Parathyroid adenoma (tissue), 2 donors: Measurements from ENCODE around the gene UBA6.

ENCODE experiments used
- H2AFZ ChIP-seq: fragments of 300-600 bp; sonication (generic); one replicate; pipeline ENCODE4 v1.7.0; 2017; ENCODE audit warnings: antibody characterized with exemption, mild to moderate bottlenecking
- H3K27ac ChIP-seq: fragments of 300-600 bp; sonication (generic); one replicate; pipeline ENCODE4 v1.7.0; 2017
- H3K27me3 ChIP-seq: fragments of 300-600 bp; sonication (generic); one replicate; pipeline ENCODE4 v1.7.0; 2017; ENCODE audit warnings: low read length; ENCODE audit not compliant: control insufficient read depth, insufficient read depth
- H3K36me3 ChIP-seq: fragments of 300-600 bp; sonication (generic); one replicate; pipeline ENCODE4 v1.7.0; 2017; ENCODE audit warnings: low read length; ENCODE audit not compliant: control insufficient read depth, insufficient read depth
- H3K4me1 ChIP-seq: fragments of 300-600 bp; sonication (generic); one replicate; pipeline ENCODE4 v1.7.0; 2017; ENCODE audit warnings: control low read depth
- H3K4me2 ChIP-seq: fragments of 300-600 bp; sonication (generic); one replicate; pipeline ENCODE4 v1.7.0; 2017; ENCODE audit warnings: low read length
- H3K4me3 ChIP-seq: fragments of 300-600 bp; sonication (generic); one replicate; pipeline ENCODE4 v1.7.0; 2017; ENCODE audit warnings: low read depth, low read length
- H3K79me2 ChIP-seq: fragments of 300-600 bp; sonication (generic); one replicate; pipeline ENCODE4 v1.7.0; 2017; ENCODE audit warnings: control low read depth
- H3K9ac ChIP-seq: fragments of 300-600 bp; sonication (generic); one replicate; pipeline ENCODE4 v1.7.0; 2017; ENCODE audit warnings: mild to moderate bottlenecking
- H3K9me3 ChIP-seq: fragments of 300-600 bp; sonication (generic); one replicate; pipeline ENCODE4 v1.7.0; 2017; ENCODE audit warnings: low read length; ENCODE audit not compliant: control insufficient read depth
- CTCF ChIP-seq: fragments of 300-600 bp; sonication (generic); IDR thresholded peaks from one replicate; pipeline ENCODE4 v1.7.0; 2017; ENCODE audit warnings: antibody characterized with exemption, mild to moderate bottlenecking
- donor health status: primary hyperparathyroidism.

UBA6 gene

GRCh38 chr4:67727124-67727850 is 26.3 kb upstream of the UBA6 start:
- Histone ChIP-seq H3K27ac (peak overlapping the region; percentile 43), H3K4me2 (peak overlapping the region; percentile 33), H2AFZ (no peak overlapping the region), H3K79me2 (no peaks in the 10 kb centered on the region), H3K4me1 (no peaks in the 10 kb centered on the region), H3K9ac (no peak overlapping the region), H3K36me3 (no peaks in the 10 kb centered on the region), H3K27me3 (no peaks in the 10 kb centered on the region), H3K4me3 (no peak overlapping the region), H3K9me3 (no peaks in the 10 kb centered on the region)
- TF ChIP-seq CTCF, result no peak

GRCh38 chr4:67725981-67726380 is 25.0 kb upstream of the UBA6 start:
- no peaks in the 10 kb centered on the region for H3K27me3 ChIP-seq
- H3K4me1 ChIP-seq, result no peaks in the 10 kb centered on the region
- H3K36me3 ChIP-seq, result no peaks in the 10 kb centered on the region
- H3K4me3 ChIP-seq, result no peak overlapping the region
- no peak overlapping the region for H3K9ac ChIP-seq
- no peaks in the 10 kb centered on the region for H3K79me2 ChIP-seq
- no peak for TF ChIP-seq CTCF
- H3K9me3 ChIP-seq, result no peaks in the 10 kb centered on the region
- H3K4me2 ChIP-seq, result no peak overlapping the region
- no peak overlapping the region for H2AFZ ChIP-seq
- no peak overlapping the region for H3K27ac ChIP-seq

GRCh38 chr4:67725132-67725531 is 24.2 kb upstream of the UBA6 start:
- Histone ChIP-seq H3K9me3 (no peaks in the 10 kb centered on the region), H3K9ac (no peak overlapping the region), H3K27me3 (no peaks in the 10 kb centered on the region), H3K4me1 (no peaks in the 10 kb centered on the region), H2AFZ (no peak overlapping the region), H3K4me3 (no peak overlapping the region), H3K4me2 (no peak overlapping the region), H3K27ac (no peak overlapping the region), H3K36me3 (no peaks in the 10 kb centered on the region), H3K79me2 (no peaks in the 10 kb centered on the region)
- no peak for TF ChIP-seq CTCF

- Histone ChIP-seq H3K36me3 (no peaks in the 10 kb centered on the region), H3K9me3 (no peaks in the 10 kb centered on the region), H3K9ac (no peak overlapping the region), H3K4me3 (no peak overlapping the region), H3K27me3 (no peaks in the 10 kb centered on the region), H3K4me2 (no peak overlapping the region), H3K4me1 (no peaks in the 10 kb centered on the region), H2AFZ (no peak overlapping the region), H3K27ac (no peak overlapping the region), H3K79me2 (no peaks in the 10 kb centered on the region)
- no peak for TF ChIP-seq CTCF
These were observed 23.0 kb upstream of the UBA6 start for GRCh38 chr4:67723949-67724348.

- no peak overlapping the region for H3K27ac ChIP-seq
- no peaks in the 10 kb centered on the region for H3K9me3 ChIP-seq
- no peak overlapping the region for H3K4me2 ChIP-seq
- H3K9ac ChIP-seq, result no peak overlapping the region
- no peak for TF ChIP-seq CTCF
- H3K27me3 ChIP-seq, result no peaks in the 10 kb centered on the region
- H2AFZ ChIP-seq, result no peak overlapping the region
- no peaks in the 10 kb centered on the region for H3K4me1 ChIP-seq
- H3K4me3 ChIP-seq, result no peak overlapping the region
- H3K36me3 ChIP-seq, result no peaks in the 10 kb centered on the region
- no peaks in the 10 kb centered on the region for H3K79me2 ChIP-seq
These were observed 22.4 kb upstream of the UBA6 start for GRCh38 chr4:67723341-67723740.
